Psoas muscle (tissue), 8 donors: ENCODE measurements around the gene SST. TPM values are rescaled to one million over a fixed set of nuclear protein-coding genes. Genes with fewer than 3 reads are reported as not detected.
"Not testable (repeated sequence)": the region's sequence is repeated elsewhere in the genome, so short reads cannot be mapped to it uniquely, and the experiment has no call there.

Experiments used
- ATAC-seq, 4 donors: fragments of 200-7000 bp; cut with Tn5 transposase; one replicate each; pipeline ENCODE4 v1.9.1; 2020; ENCODE audit warnings: moderate library complexity in 3 of 4, mild to moderate bottlenecking in 2 of 4
- DNase-seq, 2 donors: peaks; one replicate each; pipeline ENCODE4 v3.0.0-alpha.2; 2020
- H3K27ac ChIP-seq: fragments of 200-600 bp; one replicate; pipeline ENCODE4 v1.8.0; 2022
- H3K27me3 ChIP-seq, 3 donors: fragments of 200-600 bp in 1 of 3; one replicate each; pipeline versions ENCODE4 v1.6.1 to v1.8.0; 2013 to 2022; ENCODE audit warnings: low read length in 2 of 3, mild to moderate bottlenecking in 2 of 3, moderate library complexity in 1 of 3; ENCODE audit not compliant: insufficient read depth in 3 of 3
- H3K36me3 ChIP-seq, 2 donors: fragments of 200-600 bp in 1 of 2; one replicate each; pipeline versions ENCODE4 v1.6.1 to v1.8.0; 2013 to 2022; ENCODE audit warnings: low read depth in 1 of 2, mild to moderate bottlenecking in 1 of 2, moderate library complexity in 1 of 2; ENCODE audit not compliant: insufficient read depth in 1 of 2
- H3K4me1 ChIP-seq: fragments of 200-600 bp; one replicate; pipeline ENCODE4 v1.8.0; 2022
- H3K4me3 ChIP-seq: fragments of 200-600 bp; one replicate; pipeline ENCODE4 v1.8.0; 2022; ENCODE audit warnings: mild to moderate bottlenecking
- H3K9me3 ChIP-seq: fragments of 200-600 bp; one replicate; pipeline ENCODE4 v1.8.0; 2022
- WGBS, 3 donors: extraction: QIAGEN DNeasy Blood & Tissue Kit; methylation state at CpG; one replicate each; pipeline versions ENCODE4 v1.1.6 to v1.1.7; 2013; 5-methylcytosine and 5-hydroxymethylcytosine counted together
- intact Hi-C, 2 donors: fragments of 100-400 bp; cut with DNase I; formaldehyde crosslinking; loops; one replicate each; pipeline versions ENCODE4 v1.11.0 to v1.14.2; 2022
- polyA plus RNA-seq, 3 donors: library from polyadenylated mRNA; stranded (reverse); fragments of 200-250 nt; gene quantifications; one replicate each; pipeline ENCODE4 v1.2.3, GENCODE V29; 2013
- total RNA-seq, 4 donors: library from RNA; stranded (reverse); fragmentation: NEBNext Ultra II Directional in 2 of 4; extraction: Animal tissue kit (Norgen Biotek cat#: 25700) in 2 of 4; gene quantifications; one replicate each; pipeline versions ENCODE4 v1.2.1 to v1.2.4, GENCODE V29; 2021 to 2023
- TF ChIP-seq, protein P1 (sequence below): fragments of 200-600 bp; IDR thresholded peaks from one replicate; pipeline ENCODE4 v1.8.0; 2022; ENCODE audit warnings: antibody characterized with exemption
- donor health status: healthy with polysubstance abuse.
- donor health status: DM: no; HTN: no; CAD: no; lungs with moderate emphysema.
- donor health status: Bipolar disorder and iron deficiency.
- donor health status: healthy.
- donor health status: DM: yes; HTN: yes; CAD: no.
- donor health status: DM: no; HTN: no; CAD: no.
- donor health status: DM: no; HTN: no; CAD: no.
- donor health status: DM: yes; HTN: yes; CAD: no.

The SST gene
- total and polyA plus RNA-seq, 7 donors, result 0.23 to 0.85 TPM; not detected in 5

DNA sequence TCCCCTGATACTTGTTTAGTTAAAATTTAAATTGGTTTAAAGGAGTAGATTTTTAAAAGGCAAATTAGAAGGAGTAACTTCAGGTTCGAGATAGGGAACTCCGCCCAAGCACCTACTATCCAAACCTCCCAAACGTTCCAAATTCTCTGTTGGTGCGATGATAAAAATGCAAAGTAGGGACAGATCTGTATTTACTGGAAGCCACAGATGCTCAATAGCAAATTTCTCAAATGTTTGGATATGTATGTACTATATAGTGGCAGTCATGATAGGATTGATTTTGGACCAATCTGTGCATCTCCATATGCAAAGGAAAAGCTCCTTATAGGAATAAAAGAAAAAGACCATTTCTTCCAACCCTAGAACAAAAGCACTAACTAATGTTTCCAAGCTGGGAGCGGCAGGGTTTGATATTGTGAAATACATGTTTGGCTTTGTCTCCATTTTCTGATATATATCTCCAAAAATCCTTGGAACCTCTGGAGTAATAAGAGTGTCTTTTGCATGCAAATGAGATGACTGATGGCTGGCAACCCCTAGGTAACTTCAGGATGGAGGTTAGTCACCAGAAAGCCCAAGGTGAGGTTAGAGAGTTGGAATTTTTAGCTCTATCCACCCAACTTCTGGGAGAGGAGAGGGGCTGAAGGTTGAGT lies 16.6 kb upstream of the SST start:
- ATAC-seq (no peak), DNase-seq (no peak)
- TF ChIP-seq, protein P1, sequence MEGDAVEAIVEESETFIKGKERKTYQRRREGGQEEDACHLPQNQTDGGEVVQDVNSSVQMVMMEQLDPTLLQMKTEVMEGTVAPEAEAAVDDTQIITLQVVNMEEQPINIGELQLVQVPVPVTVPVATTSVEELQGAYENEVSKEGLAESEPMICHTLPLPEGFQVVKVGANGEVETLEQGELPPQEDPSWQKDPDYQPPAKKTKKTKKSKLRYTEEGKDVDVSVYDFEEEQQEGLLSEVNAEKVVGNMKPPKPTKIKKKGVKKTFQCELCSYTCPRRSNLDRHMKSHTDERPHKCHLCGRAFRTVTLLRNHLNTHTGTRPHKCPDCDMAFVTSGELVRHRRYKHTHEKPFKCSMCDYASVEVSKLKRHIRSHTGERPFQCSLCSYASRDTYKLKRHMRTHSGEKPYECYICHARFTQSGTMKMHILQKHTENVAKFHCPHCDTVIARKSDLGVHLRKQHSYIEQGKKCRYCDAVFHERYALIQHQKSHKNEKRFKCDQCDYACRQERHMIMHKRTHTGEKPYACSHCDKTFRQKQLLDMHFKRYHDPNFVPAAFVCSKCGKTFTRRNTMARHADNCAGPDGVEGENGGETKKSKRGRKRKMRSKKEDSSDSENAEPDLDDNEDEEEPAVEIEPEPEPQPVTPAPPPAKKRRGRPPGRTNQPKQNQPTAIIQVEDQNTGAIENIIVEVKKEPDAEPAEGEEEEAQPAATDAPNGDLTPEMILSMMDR, result no peak
- 93 to 95% (median 94%) methylated on average over 5 of the region's 5 CpGs for WGBS, 3 donors
- Histone ChIP-seq H3K27me3 (peaks cover 0 to 4% (median 2%) of the 10 kb centered on the region in 3 donors), H3K9me3 (peaks cover 5% of the 10 kb centered on the region), H3K4me1 (no peaks in the 10 kb centered on the region), H3K36me3 (no peaks in the 10 kb centered on the region), H3K27ac (no peak overlapping the region), H3K4me3 (no peak overlapping the region)
- intact Hi-C loops, result no loop called here

GRCh38 chr3:187685948-187686347 lies 15.8 kb upstream of the SST start:
- DNase-seq (no peak), ATAC-seq (no peak)
- Histone ChIP-seq H3K36me3 (no peaks in the 10 kb centered on the region), H3K27ac (no peak overlapping the region), H3K27me3 (peaks cover 0 to 4% (median 2%) of the 10 kb centered on the region in 3 donors), H3K9me3 (peaks cover 5% of the 10 kb centered on the region), H3K4me1 (no peaks in the 10 kb centered on the region), H3K4me3 (no peak overlapping the region)
- 89 to 92% (median 90%) methylated on average over 7 of the region's 7 CpGs for WGBS, 3 donors
- intact Hi-C loops, result no loop called here
- TF ChIP-seq, protein P1, result no peak

GRCh38 chr3:187684880-187685279 lies 14.7 kb upstream of the SST start:
- Histone ChIP-seq H3K4me1 (no peaks in the 10 kb centered on the region), H3K9me3 (peaks cover 5% of the 10 kb centered on the region), H3K27me3 (peaks cover 0 to 4% (median 2%) of the 10 kb centered on the region in 3 donors), H3K4me3 (no peak overlapping the region), H3K36me3 (no peaks in the 10 kb centered on the region), H3K27ac (no peak overlapping the region)
- intact Hi-C loops, result no loop called here
- TF ChIP-seq, protein P1, result no peak
- ATAC-seq (no peak), DNase-seq (no peak)
- WGBS, 3 donors, result 65 to 74% (median 71%) methylated on average over 2 of the region's 2 CpGs

GRCh38 chr3:187684444-187684843 lies 14.2 kb upstream of the SST start:
- ATAC-seq (no peak), DNase-seq (no peak)
- peaks cover 5% of the 10 kb centered on the region for H3K9me3 ChIP-seq
- no peak overlapping the region for H3K4me3 ChIP-seq
- H3K27me3 ChIP-seq, result peaks cover 0 to 4% (median 2%) of the 10 kb centered on the region in 3 donors
- no peak overlapping the region for H3K27ac ChIP-seq
- intact Hi-C loops, result no loop called here
- WGBS, 3 donors, result 85 to 92% (median 88%) methylated on average over 1 of the region's 1 CpG
- TF ChIP-seq, protein P1, result no peak
- H3K4me1 ChIP-seq, result no peaks in the 10 kb centered on the region
- no peaks in the 10 kb centered on the region for H3K36me3 ChIP-seq

DNA sequence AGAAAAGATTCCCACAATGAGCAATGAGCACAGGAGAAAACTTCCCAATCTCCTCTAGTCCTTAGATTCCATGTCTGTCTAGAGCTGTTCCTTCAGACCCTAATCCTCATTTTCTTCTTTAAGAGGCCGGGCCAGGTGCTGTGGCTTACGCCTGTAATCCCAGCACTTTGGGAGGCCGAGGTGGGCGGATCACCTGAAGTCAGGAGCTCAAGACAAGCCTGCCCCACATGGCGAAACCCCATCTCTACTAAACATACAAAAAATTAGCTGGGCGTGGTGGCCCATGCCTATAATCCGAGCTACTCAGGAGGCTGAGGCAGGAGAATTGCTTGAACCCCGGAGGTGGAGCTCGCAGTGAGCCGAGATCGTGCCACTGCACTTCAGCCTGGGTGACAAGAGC lies 11.6 kb upstream of the SST start:
- ATAC-seq, H3K36me3 ChIP-seq, H3K27ac ChIP-seq, DNase-seq, H3K4me3 ChIP-seq, H3K27me3 ChIP-seq, H3K4me1 ChIP-seq, H3K9me3 ChIP-seq: not testable (repeated sequence)
- intact Hi-C loops, result loop anchor here (2.0 kb wide), 2 partner anchors 33 to 363 kb away; no protein-coding TSS in a partner anchor
- WGBS, 3 donors, result 82 to 86% (median 83%) methylated on average over 11 of the region's 11 CpGs
